Left lung (tissue), 10 donors: ENCODE measurements around the gene ABI2. TPM values are rescaled to one million over a fixed set of nuclear protein-coding genes. Genes with fewer than 3 reads are reported as not detected.
"Not testable (repeated sequence)": the region's sequence is repeated elsewhere in the genome, so short reads cannot be mapped to it uniquely, and the experiment has no call there.

Experiments used
- ATAC-seq: fragments of 200-7000 bp; cut with Tn5 transposase; one replicate; pipeline ENCODE4 v1.9.1; 2020; ENCODE audit warnings: moderate library complexity
- DNase-seq, 4 donors: peaks; one replicate each; pipeline ENCODE4 v3.0.0-alpha.2; 2013 to 2020
- H3K27ac ChIP-seq, 2 donors: fragments of 200-600 bp; sonication (generic) in 1 of 2; one replicate each; pipeline versions ENCODE4 v1.5.0 to v1.8.0; 2020 to 2021
- H3K27me3 ChIP-seq, 2 donors: fragments of 200-600 bp; sonication (generic) in 1 of 2; one replicate each; pipeline versions ENCODE4 v1.5.0 to v1.8.0; 2020 to 2021
- H3K36me3 ChIP-seq, 2 donors: fragments of 200-600 bp; sonication (generic) in 1 of 2; one replicate each; pipeline versions ENCODE4 v1.5.0 to v1.8.0; 2020 to 2021
- H3K4me1 ChIP-seq, 2 donors: fragments of 200-600 bp; one replicate each; pipeline ENCODE4 v1.8.0; 2021
- H3K4me3 ChIP-seq, 2 donors: fragments of 200-600 bp; sonication (generic) in 1 of 2; one replicate each; pipeline versions ENCODE4 v1.5.0 to v1.8.0; 2020 to 2021; ENCODE audit warnings: mild to moderate bottlenecking in 1 of 2
- H3K9me3 ChIP-seq, 2 donors: fragments of 200-600 bp; sonication (generic) in 1 of 2; one replicate each; pipeline versions ENCODE4 v1.5.0 to v1.8.0; 2020 to 2021
- intact Hi-C, 2 donors: fragments of 100-400 bp; cut with DNase I; formaldehyde crosslinking; loops; one replicate each; pipeline versions ENCODE4 v1.11.2 to v1.14.2; 2022
- polyA plus RNA-seq, 6 donors: library from polyadenylated mRNA; unstranded; fragments of 120-200 nt; gene quantifications; one replicate each; pipeline ENCODE4 v1.2.1, GENCODE V29; 2013; ENCODE audit not compliant: insufficient read length in 6 of 6
- total RNA-seq, 2 donors: library from RNA; stranded (reverse); fragmentation: NEBNext Ultra II Directional; extraction: Animal tissue kit (Norgen Biotek cat#: 25700); gene quantifications; one replicate each; pipeline ENCODE4 v1.2.1, GENCODE V29; 2021
- TF ChIP-seq, protein P1 (sequence below), 2 donors: fragments of 200-600 bp; sonication (generic) in 1 of 2; IDR thresholded peaks; one replicate each; pipeline versions ENCODE4 v1.5.0 to v1.8.0; 2021; ENCODE audit warnings: antibody characterized with exemption in 2 of 2
- donor health status: DM: no; HTN: yes; CAD: no.
- donor health status: DM: no; HTN: no; CAD: no.

Gene ABI2
- total and polyA plus RNA-seq, 8 donors, result 32.8 to 77.6 (median 72.7) TPM

- intact Hi-C loops, result no loop called here
These were observed 33.7 kb downstream of the ABI2 start for GRCh38 chr2:203361922-203362321.

GRCh38 chr2:203366639-203367466 lies 38.7 kb downstream of the ABI2 start:
- no peaks in the 10 kb centered on the region for H3K4me1 ChIP-seq
- no peaks in the 10 kb centered on the region for H3K27me3 ChIP-seq
- TF ChIP-seq, protein P1, sequence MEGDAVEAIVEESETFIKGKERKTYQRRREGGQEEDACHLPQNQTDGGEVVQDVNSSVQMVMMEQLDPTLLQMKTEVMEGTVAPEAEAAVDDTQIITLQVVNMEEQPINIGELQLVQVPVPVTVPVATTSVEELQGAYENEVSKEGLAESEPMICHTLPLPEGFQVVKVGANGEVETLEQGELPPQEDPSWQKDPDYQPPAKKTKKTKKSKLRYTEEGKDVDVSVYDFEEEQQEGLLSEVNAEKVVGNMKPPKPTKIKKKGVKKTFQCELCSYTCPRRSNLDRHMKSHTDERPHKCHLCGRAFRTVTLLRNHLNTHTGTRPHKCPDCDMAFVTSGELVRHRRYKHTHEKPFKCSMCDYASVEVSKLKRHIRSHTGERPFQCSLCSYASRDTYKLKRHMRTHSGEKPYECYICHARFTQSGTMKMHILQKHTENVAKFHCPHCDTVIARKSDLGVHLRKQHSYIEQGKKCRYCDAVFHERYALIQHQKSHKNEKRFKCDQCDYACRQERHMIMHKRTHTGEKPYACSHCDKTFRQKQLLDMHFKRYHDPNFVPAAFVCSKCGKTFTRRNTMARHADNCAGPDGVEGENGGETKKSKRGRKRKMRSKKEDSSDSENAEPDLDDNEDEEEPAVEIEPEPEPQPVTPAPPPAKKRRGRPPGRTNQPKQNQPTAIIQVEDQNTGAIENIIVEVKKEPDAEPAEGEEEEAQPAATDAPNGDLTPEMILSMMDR (IDR thresholded peaks at IDR 0.05), result no peak
- no peak overlapping the region for H3K4me3 ChIP-seq
- ATAC-seq, result no peak
- intact Hi-C loops, result no loop called here
- H3K36me3 ChIP-seq, result no peaks in the 10 kb centered on the region
- DNase-seq, result no peak
- no peaks in the 10 kb centered on the region for H3K9me3 ChIP-seq
- no peak overlapping the region for H3K27ac ChIP-seq

More at GRCh38 chr2:203361922-203362321, 33.7 kb downstream of the ABI2 start:
- ATAC-seq (no peak), DNase-seq (peak in 1 of 4 donors; percentile 12)
- Histone ChIP-seq H3K4me3 (no peak overlapping the region), H3K27ac (no peak overlapping the region), H3K9me3 (no peaks in the 10 kb centered on the region), H3K36me3 (no peaks in the 10 kb centered on the region), H3K4me1 (no peaks in the 10 kb centered on the region), H3K27me3 (no peaks in the 10 kb centered on the region)
- TF ChIP-seq, protein P1 (IDR thresholded peaks at IDR 0.05), result no peak

- H3K4me1 ChIP-seq, intact Hi-C loops, H3K36me3 ChIP-seq, H3K4me3 ChIP-seq, ATAC-seq, DNase-seq, H3K27me3 ChIP-seq, H3K27ac ChIP-seq, H3K9me3 ChIP-seq: not testable (repeated sequence)
These were observed 44.5 kb downstream of the ABI2 start for GRCh38 chr2:203372706-203373105.

DNA sequence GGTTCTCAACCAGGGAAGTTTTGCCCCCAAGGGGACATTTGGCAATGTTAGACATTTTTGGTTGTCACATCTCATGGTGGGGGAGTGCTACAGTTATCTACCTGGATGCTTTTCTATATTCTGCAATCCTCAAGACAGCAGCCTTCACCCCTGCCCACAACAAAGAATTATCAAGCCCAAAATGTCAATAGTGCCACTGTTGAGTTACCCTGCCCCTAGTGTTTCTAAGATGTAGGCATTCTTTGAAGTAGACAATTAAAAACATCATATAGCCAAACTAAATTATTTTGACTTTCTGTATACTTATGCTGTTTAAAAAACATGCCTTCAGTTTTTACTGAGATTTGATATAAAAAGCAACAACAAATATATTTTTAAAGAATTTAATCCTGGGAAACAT lies 48.0 kb downstream of the ABI2 start:
- no peak for ATAC-seq
- Histone ChIP-seq H3K4me3 (no peak overlapping the region), H3K36me3 (no peaks in the 10 kb centered on the region), H3K27me3 (no peaks in the 10 kb centered on the region), H3K9me3 (no peaks in the 10 kb centered on the region), H3K27ac (no peak overlapping the region), H3K4me1 (no peaks in the 10 kb centered on the region)
- DNase-seq, result no peak
- intact Hi-C loops, result no loop called here
- TF ChIP-seq, protein P1 (IDR thresholded peaks at IDR 0.05), result no peak

DNA sequence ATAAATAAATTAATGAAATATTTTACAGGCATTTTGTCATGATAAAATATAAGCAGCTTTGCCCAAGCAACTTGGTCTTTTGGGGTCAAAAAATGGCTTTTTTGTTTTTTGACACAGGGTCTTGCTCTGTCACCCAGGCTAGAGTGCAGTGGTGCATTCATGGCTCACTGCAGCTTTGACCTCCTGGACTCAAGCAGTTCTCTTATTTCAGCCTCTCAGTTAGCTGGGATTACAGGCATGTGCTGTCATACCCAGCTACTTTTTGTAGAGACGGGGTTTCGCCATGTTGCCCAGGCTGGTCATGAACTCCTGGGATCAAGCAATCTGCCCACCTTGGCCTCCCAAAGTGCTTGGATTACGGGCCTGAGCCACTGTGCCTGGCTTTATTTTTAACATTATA lies 51.0 kb downstream of the ABI2 start:
- Histone ChIP-seq H3K36me3 (no peaks in the 10 kb centered on the region), H3K4me3 (no peak overlapping the region), H3K27ac (no peak overlapping the region), H3K9me3 (no peaks in the 10 kb centered on the region), H3K27me3 (no peaks in the 10 kb centered on the region), H3K4me1 (no peaks in the 10 kb centered on the region)
- ATAC-seq (no peak), DNase-seq (no peak)
- TF ChIP-seq, protein P1 (IDR thresholded peaks at IDR 0.05), result no peak
- intact Hi-C loops, result no loop called here
